Effector memory CD4-positive, alpha-beta T cell (primary cell): Measurements from ENCODE around the gene DMRT1.

Source experiments
- DNase-seq, 3 donors: peaks; one replicate each; pipeline ENCODE4 v3.0.0-alpha.2; 2020
- H3K27ac ChIP-seq: 2 replicates; pipeline ENCODE4 v1.7.0; 2013; ENCODE audit warnings: mild to moderate bottlenecking, low read length, moderate library complexity; ENCODE audit not compliant: insufficient read depth, poor library complexity, severe bottlenecking
- H3K27me3 ChIP-seq: replicated peaks from 2 replicates; pipeline ENCODE4 v1.7.0; 2013; ENCODE audit warnings: mild to moderate bottlenecking, low read length; ENCODE audit not compliant: insufficient read depth, control insufficient read depth, poor library complexity, severe bottlenecking
- H3K36me3 ChIP-seq: 2 replicates; pipeline ENCODE4 v1.7.0; 2013; ENCODE audit warnings: mild to moderate bottlenecking, low read length, moderate library complexity; ENCODE audit not compliant: control insufficient read depth, insufficient read depth
- H3K4me1 ChIP-seq: 2 replicates; pipeline ENCODE4 v1.7.0; 2013; ENCODE audit warnings: low read length, mild to moderate bottlenecking; ENCODE audit not compliant: control insufficient read depth, insufficient read depth, poor library complexity, severe bottlenecking
- H3K4me3 ChIP-seq: 2 replicates; pipeline ENCODE4 v1.7.0; 2013; ENCODE audit warnings: low read length, low read depth, mild to moderate bottlenecking; ENCODE audit not compliant: insufficient read depth, poor library complexity, severe bottlenecking
- H3K9me3 ChIP-seq: 2 replicates; pipeline ENCODE4 v1.7.0; 2013; ENCODE audit warnings: mild to moderate bottlenecking, low read length, moderate library complexity; ENCODE audit not compliant: control insufficient read depth

The DMRT1 gene

GRCh38 chr9:967903-968641, 126.6 kb downstream of the DMRT1 start:
- Histone ChIP-seq H3K4me1 (peaks cover 22% of the 10 kb centered on the region), H3K9me3 (no peaks in the 10 kb centered on the region), H3K27me3 (peaks cover 61% of the 10 kb centered on the region), H3K4me3 (no peak overlapping the region), H3K27ac (no peak overlapping the region), H3K36me3 (no peaks in the 10 kb centered on the region)
- DNase-seq, result no peak

GRCh38 chr9:969310-970150, 128.0 kb downstream of the DMRT1 start:
- Histone ChIP-seq H3K9me3 (no peaks in the 10 kb centered on the region), H3K36me3 (no peaks in the 10 kb centered on the region), H3K4me1 (peaks cover 24% of the 10 kb centered on the region), H3K27me3 (peaks cover 72% of the 10 kb centered on the region), H3K4me3 (no peak overlapping the region), H3K27ac (no peak overlapping the region)
- no peak for DNase-seq

DNA sequence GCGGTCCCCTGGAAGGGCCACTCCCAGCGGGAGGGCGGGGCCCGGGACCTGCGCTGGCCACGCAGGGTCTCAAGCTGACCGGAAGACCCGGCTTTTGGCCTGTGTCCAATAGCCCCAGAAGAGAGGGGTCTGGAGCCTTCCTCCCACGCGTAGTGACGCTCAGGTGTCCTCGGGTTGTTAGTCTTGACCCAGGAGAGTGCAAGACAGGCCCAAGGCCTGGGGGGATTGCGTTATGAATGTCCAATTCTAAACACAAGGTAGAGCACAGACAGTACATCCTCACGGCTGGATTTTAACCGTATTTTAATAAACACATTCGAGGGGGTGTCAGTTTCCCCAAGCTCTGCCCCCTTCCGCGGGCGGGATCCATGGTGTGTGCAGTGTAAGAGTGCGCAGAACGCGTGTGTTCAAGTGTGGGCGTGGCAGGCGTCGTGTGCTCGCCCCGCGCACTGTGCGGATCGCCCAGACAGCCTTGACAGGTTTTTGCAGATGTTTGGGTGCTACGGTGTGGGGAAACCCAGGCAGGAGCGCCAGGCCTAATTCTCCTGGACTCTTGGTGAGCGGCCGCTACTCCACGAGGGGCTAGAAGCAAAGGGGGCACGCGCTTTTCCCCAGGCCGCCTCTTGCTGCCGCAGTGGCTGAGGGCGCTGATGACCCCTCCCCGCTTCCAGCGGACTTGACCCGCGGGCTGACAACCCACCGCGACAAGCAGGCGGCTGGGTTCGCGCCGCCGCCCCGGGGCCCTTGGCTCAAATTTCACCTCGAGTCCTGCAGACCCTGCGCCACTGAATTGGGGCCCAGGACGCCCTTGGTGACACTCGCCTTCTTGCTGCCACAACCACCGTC, 128.9 kb downstream of the DMRT1 start:
- Histone ChIP-seq H3K4me1 (peaks cover 22% of the 10 kb centered on the region), H3K36me3 (no peaks in the 10 kb centered on the region), H3K27me3 (peaks cover 78% of the 10 kb centered on the region), H3K27ac (no peak overlapping the region), H3K9me3 (no peaks in the 10 kb centered on the region), H3K4me3 (no peak overlapping the region)
- DNase-seq, result no peak

- Histone ChIP-seq H3K27me3 (peaks cover 82% of the 10 kb centered on the region), H3K4me1 (peaks cover 22% of the 10 kb centered on the region), H3K4me3 (peak overlapping the region; percentile 9), H3K36me3 (no peaks in the 10 kb centered on the region), H3K9me3 (no peaks in the 10 kb centered on the region), H3K27ac (no peak overlapping the region)
- no peak for DNase-seq
Measured at GRCh38 chr9:971901-972500, 130.5 kb downstream of the DMRT1 start.

- H3K4me1 ChIP-seq, result peaks cover 22% of the 10 kb centered on the region
- no peaks in the 10 kb centered on the region for H3K36me3 ChIP-seq
- no peaks in the 10 kb centered on the region for H3K9me3 ChIP-seq
- DNase-seq, result no peak
- no peak overlapping the region for H3K27ac ChIP-seq
- no peak overlapping the region for H3K4me3 ChIP-seq
- H3K27me3 ChIP-seq, result peaks cover 81% of the 10 kb centered on the region
Measured at GRCh38 chr9:972501-973294, 131.2 kb downstream of the DMRT1 start.

DNA sequence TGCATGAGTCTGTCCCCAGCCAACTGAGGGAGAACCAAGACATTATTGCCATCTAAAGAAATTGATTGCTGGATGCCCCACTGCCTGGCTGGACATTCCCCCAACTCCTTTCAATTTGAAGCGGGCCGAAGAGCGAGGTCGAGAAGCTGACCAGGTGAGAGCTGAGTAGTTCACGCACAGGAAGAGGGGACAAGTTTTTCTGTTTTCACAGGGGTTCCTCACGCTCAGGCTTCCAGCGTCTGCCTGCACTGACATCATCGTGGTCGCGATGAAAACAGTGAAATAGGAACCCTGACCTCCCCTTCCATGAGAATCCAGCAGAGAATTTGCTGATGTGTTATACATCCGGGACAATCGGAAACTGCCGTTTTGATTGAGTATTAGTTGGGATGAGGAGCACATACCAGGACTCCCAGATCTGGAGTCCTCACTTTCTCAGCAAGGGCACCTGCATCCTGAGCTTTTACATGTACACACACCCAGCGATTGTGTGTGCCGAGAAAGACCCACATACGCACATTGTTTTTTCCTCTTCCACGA, 131.9 kb downstream of the DMRT1 start:
- peaks cover 22% of the 10 kb centered on the region for H3K4me1 ChIP-seq
- H3K27me3 ChIP-seq, result peaks cover 84% of the 10 kb centered on the region
- no peaks in the 10 kb centered on the region for H3K9me3 ChIP-seq
- DNase-seq, result no peak
- no peak overlapping the region for H3K27ac ChIP-seq
- H3K4me3 ChIP-seq, result no peak overlapping the region
- no peaks in the 10 kb centered on the region for H3K36me3 ChIP-seq

DNA sequence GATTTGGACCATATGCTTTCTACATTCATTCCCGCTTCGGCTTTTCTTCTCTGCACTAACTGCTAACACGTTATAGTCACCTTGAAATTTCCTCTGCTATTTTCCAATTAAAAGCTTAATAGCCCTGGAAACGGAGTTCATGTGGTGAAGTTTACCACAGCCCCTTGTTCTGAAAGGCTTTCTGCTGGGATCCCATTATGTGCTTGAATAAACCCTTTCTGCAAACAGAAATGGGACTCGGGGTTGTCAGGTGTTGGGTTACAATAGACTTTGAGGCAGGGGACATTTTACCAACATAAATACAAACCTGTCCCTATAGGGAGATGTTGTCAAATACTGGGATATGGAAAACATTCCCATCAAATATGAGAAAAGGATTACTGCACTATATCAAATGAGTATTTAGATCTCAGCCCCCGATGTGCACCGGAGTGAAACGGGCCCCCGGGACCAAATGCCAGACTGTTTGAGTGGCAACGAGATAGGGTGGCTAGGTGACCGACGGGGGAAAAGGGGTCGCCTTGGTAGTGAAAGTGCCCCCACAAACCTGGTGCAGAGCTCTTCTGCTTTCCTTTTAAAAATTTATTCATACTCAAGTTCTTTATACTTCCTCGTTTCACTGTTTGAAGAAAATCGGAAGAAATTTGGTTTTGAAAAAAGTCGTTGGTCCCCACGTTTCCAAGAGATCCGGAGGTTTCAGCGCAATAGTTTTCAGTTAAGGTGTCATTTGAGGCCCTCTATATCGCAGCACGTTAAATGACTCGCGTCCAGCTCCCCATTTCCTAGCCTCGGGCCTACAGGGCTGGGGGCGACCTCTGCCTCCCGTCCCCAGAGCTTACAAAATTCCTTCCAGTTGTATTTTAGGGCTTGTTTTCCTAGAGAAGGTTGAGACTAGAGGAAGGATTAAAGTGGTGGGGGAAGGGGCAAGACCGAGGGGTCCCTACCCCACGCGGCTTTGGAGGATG, 132.8 kb downstream of the DMRT1 start:
- no peak overlapping the region for H3K27ac ChIP-seq
- H3K27me3 ChIP-seq, result peaks cover 86% of the 10 kb centered on the region
- no peak overlapping the region for H3K4me3 ChIP-seq
- H3K4me1 ChIP-seq, result peaks cover 22% of the 10 kb centered on the region
- DNase-seq, result no peak
- H3K36me3 ChIP-seq, result no peaks in the 10 kb centered on the region
- H3K9me3 ChIP-seq, result no peaks in the 10 kb centered on the region

DNA sequence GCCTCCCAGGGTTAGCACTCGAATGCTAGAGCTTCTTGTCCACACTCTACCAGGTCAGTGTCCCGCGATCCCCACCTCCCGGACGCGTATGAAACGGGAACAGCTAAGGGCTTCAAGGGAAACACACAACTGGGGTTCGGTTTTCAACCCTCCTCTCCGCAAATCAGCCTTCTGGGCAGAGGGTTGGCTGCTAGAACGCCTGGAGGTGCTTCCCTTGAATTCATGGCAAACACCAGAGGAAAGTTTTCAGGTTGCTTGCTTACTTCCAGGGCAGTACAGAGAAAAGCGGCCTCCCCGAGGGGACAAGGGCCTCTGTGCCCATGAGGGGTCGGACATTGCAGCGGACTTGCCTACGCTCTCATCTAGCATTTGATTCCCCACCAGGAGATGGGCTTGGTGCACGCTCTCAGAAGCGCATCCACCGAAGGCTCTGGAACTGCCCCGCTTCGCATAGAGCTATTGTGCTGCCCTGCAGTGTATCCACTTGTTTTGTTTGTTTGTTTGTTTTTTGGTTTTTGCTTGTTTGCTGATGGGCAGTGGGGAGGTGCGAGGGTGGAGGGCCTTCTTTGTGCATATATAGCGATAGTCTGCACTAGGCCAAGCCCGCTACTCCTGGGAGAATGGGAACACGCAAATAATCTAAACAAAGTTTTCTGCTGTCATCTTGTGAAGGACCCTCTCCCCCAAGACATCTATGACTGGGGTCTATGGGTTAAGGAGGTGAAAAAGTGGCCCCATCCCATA, 133.7 kb downstream of the DMRT1 start:
- Histone ChIP-seq H3K4me1 (peaks cover 17% of the 10 kb centered on the region), H3K27me3 (peaks cover 78% of the 10 kb centered on the region), H3K9me3 (no peaks in the 10 kb centered on the region), H3K4me3 (no peak overlapping the region), H3K36me3 (no peaks in the 10 kb centered on the region), H3K27ac (no peak overlapping the region)
- DNase-seq, result no peak
